GM19351 (cell line): ENCODE data around the gene CRNKL1.

Experiments used
- ATAC-seq: cut with Tn5 transposase; IDR thresholded peaks from one replicate; pipeline ENCODE4 v1.9.1; 2021; ENCODE audit warnings: mild to moderate bottlenecking, moderate library complexity; ENCODE audit not compliant: unreplicated experiment

The CRNKL1 gene

DNA sequence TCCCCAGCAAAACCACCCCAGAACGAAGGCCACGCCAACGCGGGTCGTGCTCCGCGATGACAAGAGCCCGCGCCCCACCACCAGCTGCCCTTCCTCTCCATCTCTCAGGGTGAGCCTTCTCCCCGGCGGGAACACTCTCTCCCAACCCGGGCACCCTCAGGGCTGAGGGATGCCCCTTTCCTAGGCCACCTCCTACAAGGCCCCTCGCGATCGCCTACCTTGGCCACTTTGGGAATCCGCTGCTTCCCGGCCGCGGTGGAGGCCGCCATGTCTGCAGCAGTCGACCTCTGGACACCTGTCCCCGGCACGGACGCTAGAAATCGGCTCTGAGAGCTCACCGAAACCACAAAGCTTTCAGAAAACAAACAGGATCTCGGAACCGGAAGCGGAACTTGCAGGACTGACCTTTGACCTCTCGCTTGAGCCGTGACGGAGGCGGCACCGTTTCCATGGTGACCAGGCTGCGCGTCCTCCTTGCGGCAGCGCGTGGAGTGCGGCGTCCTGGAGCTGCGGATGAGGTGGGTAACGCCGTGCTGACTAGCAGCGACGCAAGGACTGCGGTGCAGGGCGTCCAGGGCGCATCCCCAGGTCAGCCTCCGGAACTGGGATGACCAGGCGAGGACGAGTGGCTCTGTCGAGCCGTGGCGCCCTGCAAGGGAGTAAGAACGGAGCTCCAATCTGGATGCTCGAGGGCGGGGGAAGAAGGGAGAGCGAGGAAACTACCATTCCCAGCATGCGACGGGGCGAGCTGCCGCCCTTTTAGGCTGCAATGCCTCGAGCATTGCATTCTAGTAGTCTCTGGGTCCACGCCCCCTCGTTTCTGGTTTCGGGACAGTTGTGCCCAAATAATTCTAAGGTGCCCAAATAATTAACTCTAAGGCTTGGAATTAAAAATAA is at the start of gene CRNKL1, which contains the start of gene CFAP61:
TSS of gene CRNKL1 (minus strand) at position 393 of the 897 bp plus-strand sequence. CDS start at position 269, 124 bp downstream.
TSS of gene CFAP61 (plus strand) at position 459 of the 897 bp plus-strand sequence. CDS start 4,122 bp downstream, outside the sequence.
- ATAC-seq: peak; percentile 89

- no peak for ATAC-seq
Observed at GRCh38 chr20:20100881-20101280, 48.6 kb upstream of the CRNKL1 start.

GRCh38 chr20:20096421-20096820 is 44.2 kb upstream of the CRNKL1 start:
- no peak for ATAC-seq

GRCh38 chr20:20095114-20095872 is 43.0 kb upstream of the CRNKL1 start:
- ATAC-seq: no peak

GRCh38 chr20:20094410-20094809 is 42.1 kb upstream of the CRNKL1 start:
- ATAC-seq: no peak

- ATAC-seq: no peak
Observed at GRCh38 chr20:20092827-20093226, 40.6 kb upstream of the CRNKL1 start.

DNA sequence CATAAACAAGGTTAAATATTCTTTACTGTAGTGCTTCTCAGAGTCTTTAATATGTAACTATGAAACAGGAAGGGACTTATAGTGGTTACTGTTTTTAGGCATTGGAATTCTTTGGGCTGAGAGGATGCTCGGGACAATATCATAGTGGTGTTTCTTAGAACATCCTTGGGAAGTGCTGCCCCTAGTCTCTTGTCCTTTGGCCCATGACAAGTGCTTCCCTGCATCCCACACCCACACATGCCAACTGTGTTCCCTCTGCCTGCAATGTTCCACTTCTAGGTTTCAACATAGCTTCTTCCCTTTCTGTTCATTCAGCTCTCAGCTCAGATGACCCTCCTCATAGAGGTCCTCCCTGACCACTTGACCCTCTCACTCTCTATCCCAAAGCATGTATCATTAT is 37.7 kb upstream of the CRNKL1 start:
- no peak for ATAC-seq

DNA sequence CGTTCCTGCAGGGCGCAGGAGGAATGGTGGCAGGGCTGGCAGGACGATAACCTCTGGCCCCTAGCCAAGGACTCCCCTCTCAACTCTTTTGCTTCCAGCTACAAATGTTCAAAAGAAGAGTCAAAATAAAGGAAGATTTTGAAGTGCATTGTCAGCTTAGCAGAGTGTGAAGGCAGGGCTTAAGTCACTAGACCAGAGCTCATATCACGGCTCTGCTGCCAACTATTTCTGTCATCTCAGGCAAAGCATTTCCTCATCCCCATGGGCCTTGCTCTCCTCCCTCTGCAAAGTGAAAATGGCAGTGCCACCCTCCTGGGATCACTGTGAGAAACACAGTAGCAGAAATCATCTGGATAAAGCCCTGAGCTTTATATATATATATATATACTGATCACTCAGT is 36.8 kb upstream of the CRNKL1 start:
- ATAC-seq: no peak

GRCh38 chr20:20085812-20086211 is 33.5 kb upstream of the CRNKL1 start:
- no peak for ATAC-seq

- ATAC-seq: no peak
Observed at GRCh38 chr20:20085071-20085470, 32.8 kb upstream of the CRNKL1 start.

DNA sequence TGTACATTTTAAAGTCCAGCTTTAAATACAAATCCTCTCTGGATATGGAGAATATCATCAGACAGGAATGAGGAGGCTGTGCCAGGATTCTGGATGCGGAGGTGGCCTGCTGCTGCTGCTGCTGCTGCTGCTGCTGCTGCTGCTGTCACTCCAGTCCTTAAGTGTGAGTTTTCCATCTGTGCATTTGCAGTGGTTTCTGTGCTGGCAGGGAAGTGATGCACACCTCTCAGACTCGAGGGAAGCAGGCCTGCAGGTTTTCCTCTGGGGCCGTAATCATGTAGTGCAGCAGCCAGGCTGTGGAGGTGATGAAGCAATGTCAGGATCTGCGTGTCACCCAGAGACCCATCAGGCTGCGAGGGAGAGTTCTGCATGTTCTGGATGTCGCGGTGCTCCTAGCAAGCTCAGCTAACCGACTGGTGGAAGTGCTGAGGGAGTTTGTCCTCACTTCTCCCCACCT is 32.1 kb upstream of the CRNKL1 start:
- ATAC-seq: no peak

DNA sequence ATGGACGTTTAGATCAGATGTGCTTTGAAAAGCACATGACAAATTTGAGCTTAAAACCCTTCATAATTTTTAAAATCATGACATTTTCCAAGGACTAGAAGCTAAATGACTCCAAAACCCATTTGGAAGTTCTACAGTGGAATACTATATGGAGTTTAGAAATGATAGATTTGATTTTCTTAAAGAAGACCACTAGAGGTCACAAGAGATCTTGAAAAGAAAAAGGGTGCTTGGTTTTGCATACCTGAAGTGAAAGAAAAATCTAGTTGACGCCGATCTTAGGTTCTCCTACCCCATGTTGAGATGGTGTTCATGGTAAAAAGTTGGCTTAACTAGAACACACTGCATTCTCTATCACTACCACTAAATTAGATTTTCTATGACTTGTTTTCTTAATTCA is 31.5 kb upstream of the CRNKL1 start:
- no peak for ATAC-seq

DNA sequence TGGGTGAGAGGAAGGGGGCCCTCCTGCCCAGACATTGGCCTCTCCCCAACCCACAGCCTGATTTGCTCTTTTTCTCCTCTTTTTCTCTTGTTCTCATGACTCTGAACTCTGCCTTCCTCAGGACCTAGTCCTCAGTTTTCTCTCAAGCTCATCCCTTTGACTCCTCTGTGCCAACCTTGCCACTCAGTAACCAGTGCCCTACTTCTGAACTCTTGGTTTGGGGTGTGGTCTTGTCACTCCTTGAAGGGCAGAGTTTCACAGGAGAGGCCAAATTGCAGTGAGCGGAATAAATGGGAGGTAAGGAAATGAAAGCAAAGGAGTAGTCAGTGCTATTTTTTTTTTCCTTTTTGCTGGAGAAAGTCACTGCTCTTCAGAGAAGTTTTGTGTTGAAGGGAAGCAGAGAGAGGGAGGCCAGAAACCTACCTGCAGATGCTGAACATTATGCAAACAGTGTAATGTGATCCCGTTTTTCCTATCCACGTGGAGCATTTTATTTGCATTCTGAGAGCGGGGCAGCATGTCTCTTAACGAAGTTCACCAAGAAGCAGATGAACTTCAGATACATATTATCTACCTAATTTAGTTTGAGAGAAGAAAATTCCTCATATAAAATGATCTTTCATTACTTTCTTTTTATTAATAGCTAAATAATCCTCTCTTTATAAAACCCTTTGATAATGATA is 27.0 kb upstream of the CRNKL1 start:
- ATAC-seq: no peak

GRCh38 chr20:20078041-20078440 is 25.8 kb upstream of the CRNKL1 start:
- ATAC-seq: no peak

GRCh38 chr20:20076297-20077065 is 24.2 kb upstream of the CRNKL1 start:
- no peak for ATAC-seq

DNA sequence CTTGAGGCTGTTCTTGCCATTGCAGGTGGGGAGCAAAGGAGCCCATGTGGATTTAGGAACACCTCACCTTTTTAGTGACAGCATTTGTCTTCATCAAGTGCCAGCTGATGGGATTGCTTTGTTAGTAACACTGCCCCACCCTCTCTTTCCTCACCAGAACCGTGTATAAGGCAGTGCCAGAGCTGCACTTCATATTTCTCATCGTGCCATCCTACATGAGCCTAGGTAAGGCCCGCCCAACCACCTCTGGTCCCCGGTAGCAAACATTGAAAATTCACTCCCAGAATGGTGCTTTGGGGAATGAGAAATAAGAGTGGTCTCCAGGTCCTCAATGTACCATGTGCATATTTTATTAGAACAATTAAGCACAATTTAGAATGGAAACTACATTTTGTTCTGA is 22.8 kb upstream of the CRNKL1 start:
- no peak for ATAC-seq

DNA sequence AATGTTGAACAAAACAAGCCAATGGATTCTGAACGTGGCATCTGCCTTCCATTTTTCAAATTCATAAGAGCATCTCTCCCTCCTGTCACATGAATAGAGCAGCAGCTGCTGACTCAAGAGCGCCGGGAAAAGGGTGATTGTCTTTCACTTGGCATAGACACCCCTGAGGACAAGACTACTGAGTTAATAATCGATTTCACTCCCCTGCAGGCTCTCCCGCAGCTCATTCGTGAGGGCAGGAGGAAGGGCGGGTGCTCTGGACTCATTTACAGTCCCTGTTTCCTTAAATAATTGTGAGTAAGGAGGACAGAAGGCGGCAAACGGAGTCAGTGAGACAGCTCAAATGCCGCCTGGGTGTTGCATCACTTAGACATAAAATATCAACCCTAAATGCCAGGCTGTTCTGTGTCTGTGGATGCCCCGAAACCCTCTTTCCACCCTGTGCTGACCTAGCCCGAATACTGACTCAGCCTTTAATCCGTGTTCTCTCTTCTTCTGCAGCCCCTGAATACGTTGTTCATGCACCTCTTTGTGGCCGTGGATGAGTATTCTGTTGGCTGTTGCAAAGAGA is 21.6 kb upstream of the CRNKL1 start:
- ATAC-seq: no peak

DNA sequence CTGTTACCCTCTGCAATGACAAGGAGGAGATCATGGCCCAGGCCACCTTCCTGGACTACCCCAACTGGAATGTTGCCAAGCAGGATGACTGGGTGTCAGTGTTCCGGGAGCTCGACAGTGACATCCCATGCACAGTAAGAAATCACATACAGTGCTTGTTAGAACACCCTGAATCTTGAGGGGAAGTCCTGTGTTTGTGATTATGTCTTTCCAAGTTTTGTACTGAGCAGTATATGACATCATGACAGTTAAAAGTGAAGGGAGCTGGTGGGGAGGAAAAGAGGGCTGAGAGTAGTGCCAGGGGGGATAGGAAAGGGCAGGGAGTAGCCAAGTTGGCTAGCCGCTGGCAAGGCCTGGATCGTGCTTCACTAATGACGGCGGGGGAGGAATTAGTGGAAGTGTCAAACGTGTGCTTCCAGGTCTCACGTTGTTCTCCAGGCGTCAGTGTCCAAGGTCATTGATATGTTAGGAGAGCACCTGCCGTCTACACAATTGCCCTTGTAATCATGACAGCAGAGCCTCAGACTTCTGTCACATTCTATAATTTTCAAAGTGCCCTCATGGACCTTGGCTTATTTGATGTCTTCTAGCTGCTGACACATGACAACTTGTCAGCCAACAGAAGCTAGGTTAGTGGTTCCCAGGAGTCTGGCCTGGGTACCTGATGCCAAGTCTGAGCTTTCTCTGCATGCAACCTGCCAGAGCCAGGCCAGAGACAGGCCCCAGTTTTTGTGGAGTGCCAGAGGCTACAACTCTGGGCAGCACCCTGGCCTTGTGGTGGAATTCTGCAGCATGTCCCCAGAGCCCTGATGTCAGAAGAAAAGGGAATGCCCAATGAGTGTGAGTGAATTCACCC is 18.8 kb upstream of the CRNKL1 start:
- ATAC-seq: no peak

- ATAC-seq: no peak
Observed at GRCh38 chr20:20065361-20065760, 13.1 kb upstream of the CRNKL1 start.
